Measurements from ENCODE around the gene CENATAC. TPM values are rescaled to one million over a fixed set of nuclear protein-coding genes. Genes with fewer than 3 reads are reported as not detected.

The CENATAC gene
- total and polyA plus RNA-seq, 2 donors (not counting 1 experiment from before 2014, with no cell fraction given): 10.1 to 21.5 TPM

- Histone ChIP-seq H3K4me3 (replicated peaks in 1 of 4; ENCODE audit: control extremely low read depth in 1 of 4, insufficient read depth in 1 of 4, low read depth in 3 of 4, low read length in 4 of 4) (no peak overlapping the region), H3K4me1 (ENCODE audit: control insufficient read depth, extremely low read depth, insufficient read depth, low read length) (no peaks in the 10 kb centered on the region), H2AFZ (ENCODE audit: low read length) (no peak overlapping the region), H3K36me3 (ENCODE audit: control insufficient read depth, insufficient read depth, low read length) (peaks cover 39% of the 10 kb centered on the region), H3K4me2 (ENCODE audit: extremely low read depth, insufficient read depth, low read length) (no peak overlapping the region), H3K27ac (ENCODE audit: insufficient read depth, low read length) (no peak overlapping the region), H3K27me3 (ENCODE audit: control insufficient read depth, insufficient read depth, low read length) (no peaks in the 10 kb centered on the region), H3K9me3 (ENCODE audit: control insufficient read depth, insufficient read depth, low read depth, low read length) (no peaks in the 10 kb centered on the region), H3K79me2 (ENCODE audit: control insufficient read depth, insufficient read depth, low read length) (no peaks in the 10 kb centered on the region), H4K20me1 (ENCODE audit: control insufficient read depth, extremely low read depth, insufficient read depth, low read length) (no peaks in the 10 kb centered on the region), H3K9ac (ENCODE audit: insufficient read depth, low read length) (no peak overlapping the region)
- TF ChIP-seq EZH2 (IDR thresholded peaks at IDR 0.05; ENCODE audit: low read length, missing control alignments) (no peak), CTCF (conservative IDR thresholded peaks at IDR 0.05 in 1 of 2, IDR thresholded peaks at IDR 0.05 in 1 of 2; ENCODE audit: low read depth in 1 of 2, low read length in 2 of 2) (no peak)
- DNase-seq (ENCODE audit: low read depth in 2 of 2): no peak
Measured at GRCh38 chr11:119049081-119049480, 51.1 kb downstream of the CENATAC start.

GRCh38 chr11:119051440-119052162, 53.7 kb downstream of the CENATAC start:
- TF ChIP-seq EZH2 (IDR thresholded peaks at IDR 0.05; ENCODE audit: low read length, missing control alignments): no peak
- TF ChIP-seq CTCF (conservative IDR thresholded peaks at IDR 0.05 in 1 of 2, IDR thresholded peaks at IDR 0.05 in 1 of 2; ENCODE audit: low read depth in 1 of 2, low read length in 2 of 2): no peak
- H3K27me3 ChIP-seq (ENCODE audit: control insufficient read depth, insufficient read depth, low read length): no peaks in the 10 kb centered on the region
- no peak for DNase-seq (ENCODE audit: low read depth in 2 of 2)

GRCh38 chr11:119052163-119052814, 54.4 kb downstream of the CENATAC start:
- TF ChIP-seq CTCF (conservative IDR thresholded peaks at IDR 0.05 in 1 of 2, IDR thresholded peaks at IDR 0.05 in 1 of 2; ENCODE audit: low read depth in 1 of 2, low read length in 2 of 2): no peak
- H3K9ac ChIP-seq (ENCODE audit: insufficient read depth, low read length): no peak overlapping the region
- no peak overlapping the region for H3K27ac ChIP-seq (ENCODE audit: insufficient read depth, low read length)
- peaks cover 19% of the 10 kb centered on the region for H3K79me2 ChIP-seq (ENCODE audit: control insufficient read depth, insufficient read depth, low read length)
- no peak for DNase-seq (ENCODE audit: low read depth in 2 of 2)
- no peak overlapping the region for H2AFZ ChIP-seq (ENCODE audit: low read length)
- no peaks in the 10 kb centered on the region for H3K4me1 ChIP-seq (ENCODE audit: control insufficient read depth, extremely low read depth, insufficient read depth, low read length)
- H3K9me3 ChIP-seq (ENCODE audit: control insufficient read depth, insufficient read depth, low read depth, low read length): no peaks in the 10 kb centered on the region
- no peaks in the 10 kb centered on the region for H3K27me3 ChIP-seq (ENCODE audit: control insufficient read depth, insufficient read depth, low read length)
- H3K4me3 ChIP-seq (replicated peaks in 1 of 4; ENCODE audit: control extremely low read depth in 1 of 4, insufficient read depth in 1 of 4, low read depth in 3 of 4, low read length in 4 of 4): no peak overlapping the region
- peaks cover 44% of the 10 kb centered on the region for H3K36me3 ChIP-seq (ENCODE audit: control insufficient read depth, insufficient read depth, low read length)
- no peaks in the 10 kb centered on the region for H4K20me1 ChIP-seq (ENCODE audit: control insufficient read depth, extremely low read depth, insufficient read depth, low read length)
- no peak overlapping the region for H3K4me2 ChIP-seq (ENCODE audit: extremely low read depth, insufficient read depth, low read length)

More at GRCh38 chr11:119051440-119052162, 53.7 kb downstream of the CENATAC start:
- H3K79me2 ChIP-seq (ENCODE audit: control insufficient read depth, insufficient read depth, low read length): peaks cover 19% of the 10 kb centered on the region
- H3K4me2 ChIP-seq (ENCODE audit: extremely low read depth, insufficient read depth, low read length): no peak overlapping the region
- H3K4me3 ChIP-seq (replicated peaks in 1 of 4; ENCODE audit: control extremely low read depth in 1 of 4, insufficient read depth in 1 of 4, low read depth in 3 of 4, low read length in 4 of 4): no peak overlapping the region
- peaks cover 44% of the 10 kb centered on the region for H3K36me3 ChIP-seq (ENCODE audit: control insufficient read depth, insufficient read depth, low read length)
- H3K9me3 ChIP-seq (ENCODE audit: control insufficient read depth, insufficient read depth, low read depth, low read length): no peaks in the 10 kb centered on the region
- H3K27ac ChIP-seq (ENCODE audit: insufficient read depth, low read length): no peak overlapping the region
- no peak overlapping the region for H2AFZ ChIP-seq (ENCODE audit: low read length)
- H3K9ac ChIP-seq (ENCODE audit: insufficient read depth, low read length): no peak overlapping the region
- H3K4me1 ChIP-seq (ENCODE audit: control insufficient read depth, extremely low read depth, insufficient read depth, low read length): no peaks in the 10 kb centered on the region
- no peaks in the 10 kb centered on the region for H4K20me1 ChIP-seq (ENCODE audit: control insufficient read depth, extremely low read depth, insufficient read depth, low read length)
